ENCODE data around the gene LDB2.

DNA sequence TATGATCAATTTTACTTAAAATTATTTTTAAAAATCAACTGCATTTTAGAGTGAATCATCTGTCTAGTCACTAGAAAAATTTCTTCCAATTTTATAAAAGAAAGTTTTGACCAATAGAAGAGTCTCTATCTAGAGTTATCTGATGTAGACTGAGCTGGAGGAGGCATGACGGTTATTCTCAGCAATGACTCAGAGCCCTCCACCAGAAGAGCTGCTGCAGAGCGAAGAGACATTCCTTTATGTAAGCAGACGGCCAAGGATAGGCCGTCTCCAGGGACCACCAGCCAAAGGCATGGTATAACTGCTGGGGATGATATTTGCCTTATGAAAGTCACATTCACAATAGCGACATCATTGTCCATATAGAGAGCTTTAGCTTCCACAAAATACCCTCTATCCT is 23.0 kb downstream of the LDB2 start:
- TF ChIP-seq, protein P1, sequence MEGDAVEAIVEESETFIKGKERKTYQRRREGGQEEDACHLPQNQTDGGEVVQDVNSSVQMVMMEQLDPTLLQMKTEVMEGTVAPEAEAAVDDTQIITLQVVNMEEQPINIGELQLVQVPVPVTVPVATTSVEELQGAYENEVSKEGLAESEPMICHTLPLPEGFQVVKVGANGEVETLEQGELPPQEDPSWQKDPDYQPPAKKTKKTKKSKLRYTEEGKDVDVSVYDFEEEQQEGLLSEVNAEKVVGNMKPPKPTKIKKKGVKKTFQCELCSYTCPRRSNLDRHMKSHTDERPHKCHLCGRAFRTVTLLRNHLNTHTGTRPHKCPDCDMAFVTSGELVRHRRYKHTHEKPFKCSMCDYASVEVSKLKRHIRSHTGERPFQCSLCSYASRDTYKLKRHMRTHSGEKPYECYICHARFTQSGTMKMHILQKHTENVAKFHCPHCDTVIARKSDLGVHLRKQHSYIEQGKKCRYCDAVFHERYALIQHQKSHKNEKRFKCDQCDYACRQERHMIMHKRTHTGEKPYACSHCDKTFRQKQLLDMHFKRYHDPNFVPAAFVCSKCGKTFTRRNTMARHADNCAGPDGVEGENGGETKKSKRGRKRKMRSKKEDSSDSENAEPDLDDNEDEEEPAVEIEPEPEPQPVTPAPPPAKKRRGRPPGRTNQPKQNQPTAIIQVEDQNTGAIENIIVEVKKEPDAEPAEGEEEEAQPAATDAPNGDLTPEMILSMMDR (IDR thresholded peaks at IDR 0.05; ENCODE audit: low read depth, low read length, poor library complexity, severe bottlenecking), result no peak
- no peak for TF ChIP-seq EZH2phosphoT487 (IDR thresholded peaks at IDR 0.05; ENCODE audit: borderline replicate concordance, low read length)
